Measurements from ENCODE around the gene EIF3F.

EIF3F gene, protein sequence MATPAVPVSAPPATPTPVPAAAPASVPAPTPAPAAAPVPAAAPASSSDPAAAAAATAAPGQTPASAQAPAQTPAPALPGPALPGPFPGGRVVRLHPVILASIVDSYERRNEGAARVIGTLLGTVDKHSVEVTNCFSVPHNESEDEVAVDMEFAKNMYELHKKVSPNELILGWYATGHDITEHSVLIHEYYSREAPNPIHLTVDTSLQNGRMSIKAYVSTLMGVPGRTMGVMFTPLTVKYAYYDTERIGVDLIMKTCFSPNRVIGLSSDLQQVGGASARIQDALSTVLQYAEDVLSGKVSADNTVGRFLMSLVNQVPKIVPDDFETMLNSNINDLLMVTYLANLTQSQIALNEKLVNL
- long read RNA-seq, transcript EIF3F-201 (8 exons, 1,254 nt) = major isoform, 2,141 of 2,193 reads
- long read RNA-seq, transcript EIF3F-205 (7 exons, 1,072 nt) = minor isoform, 5 of 2,193 reads
- long read RNA-seq, partial matches to known transcripts = 5 of 2,193 reads
- long read RNA-seq, other reads (novel, unspliced or antisense) = 41 of 2,193 reads

DNA sequence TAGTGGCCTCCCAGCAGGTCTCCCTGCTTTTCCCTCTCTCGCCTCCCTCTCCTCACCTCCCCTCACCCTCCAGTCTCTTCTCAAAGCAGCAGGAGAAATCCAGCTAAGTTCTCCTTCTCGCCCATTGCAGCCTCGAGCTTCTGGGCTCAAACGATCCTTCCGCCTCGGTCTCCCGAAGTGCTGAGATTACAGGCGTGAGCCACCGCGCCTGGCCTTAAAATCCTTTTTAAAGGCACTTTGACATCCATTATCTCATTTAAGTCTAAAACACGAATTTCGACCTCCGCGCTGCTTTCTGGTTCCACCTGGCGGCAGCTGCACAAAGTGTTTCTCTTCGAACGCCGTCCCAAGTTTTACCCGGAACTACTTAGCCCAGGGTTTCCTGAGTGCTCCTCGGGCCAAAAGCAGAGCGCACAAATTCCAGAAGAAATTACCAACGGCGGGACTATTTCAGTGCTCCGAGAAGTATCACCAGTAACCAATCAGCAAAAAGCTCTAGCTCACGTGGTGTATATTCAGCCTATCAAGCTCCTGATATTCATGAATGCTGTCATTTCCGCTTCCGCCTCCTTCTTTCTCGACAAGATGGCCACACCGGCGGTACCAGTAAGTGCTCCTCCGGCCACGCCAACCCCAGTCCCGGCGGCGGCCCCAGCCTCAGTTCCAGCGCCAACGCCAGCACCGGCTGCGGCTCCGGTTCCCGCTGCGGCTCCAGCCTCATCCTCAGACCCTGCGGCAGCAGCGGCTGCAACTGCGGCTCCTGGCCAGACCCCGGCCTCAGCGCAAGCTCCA, at the start of gene EIF3F:
Gene EIF3F (plus strand): TSS at position 570 of the 792 bp plus-strand sequence. CDS start 16 bp downstream, at position 586.
- peak within 1 kb of the TSS; percentile 88 for H3K27ac ChIP-seq (replicated peaks)
- peak within 1 kb of the TSS; percentile 83 for H3K4me3 ChIP-seq (replicated peaks; ENCODE audit: insufficient read depth, low read length)
- DNase-seq (ENCODE audit: low read depth in 1 of 2, low spot score in 1 of 2) = peak; percentile 98
- no peaks in the 10 kb centered on the region for H3K27me3 ChIP-seq (ENCODE audit: insufficient read depth, poor library complexity, severe bottlenecking)
- TF ChIP-seq, protein P1, sequence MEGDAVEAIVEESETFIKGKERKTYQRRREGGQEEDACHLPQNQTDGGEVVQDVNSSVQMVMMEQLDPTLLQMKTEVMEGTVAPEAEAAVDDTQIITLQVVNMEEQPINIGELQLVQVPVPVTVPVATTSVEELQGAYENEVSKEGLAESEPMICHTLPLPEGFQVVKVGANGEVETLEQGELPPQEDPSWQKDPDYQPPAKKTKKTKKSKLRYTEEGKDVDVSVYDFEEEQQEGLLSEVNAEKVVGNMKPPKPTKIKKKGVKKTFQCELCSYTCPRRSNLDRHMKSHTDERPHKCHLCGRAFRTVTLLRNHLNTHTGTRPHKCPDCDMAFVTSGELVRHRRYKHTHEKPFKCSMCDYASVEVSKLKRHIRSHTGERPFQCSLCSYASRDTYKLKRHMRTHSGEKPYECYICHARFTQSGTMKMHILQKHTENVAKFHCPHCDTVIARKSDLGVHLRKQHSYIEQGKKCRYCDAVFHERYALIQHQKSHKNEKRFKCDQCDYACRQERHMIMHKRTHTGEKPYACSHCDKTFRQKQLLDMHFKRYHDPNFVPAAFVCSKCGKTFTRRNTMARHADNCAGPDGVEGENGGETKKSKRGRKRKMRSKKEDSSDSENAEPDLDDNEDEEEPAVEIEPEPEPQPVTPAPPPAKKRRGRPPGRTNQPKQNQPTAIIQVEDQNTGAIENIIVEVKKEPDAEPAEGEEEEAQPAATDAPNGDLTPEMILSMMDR (IDR thresholded peaks at IDR 0.05; ENCODE audit: insufficient read depth, low read length) = peak; percentile 62
- no peak for TF ChIP-seq REST (IDR thresholded peaks at IDR 0.05; ENCODE audit: insufficient replicate concordance, low read depth)
- TF ChIP-seq SPI1 (IDR thresholded peaks at IDR 0.05; ENCODE audit: borderline replicate concordance, low read depth) = 0 out of 2 replicates have a peak, but pooled peaks have one; percentile 8
- peak; percentile 73 for TF ChIP-seq POLR2AphosphoS5 (IDR thresholded peaks at IDR 0.05; ENCODE audit: low read depth)
- peak; percentile 95 for TF ChIP-seq GABPA (IDR thresholded peaks at IDR 0.05; ENCODE audit: low read depth)

GRCh38 chr11:7941146-7941545, 46.0 kb upstream of the EIF3F start:
- DNase-seq (ENCODE audit: low read depth in 1 of 2, low spot score in 1 of 2) = no peak
- no peak for TF ChIP-seq GABPA (IDR thresholded peaks at IDR 0.05; ENCODE audit: low read depth)
- TF ChIP-seq REST (IDR thresholded peaks at IDR 0.05; ENCODE audit: insufficient replicate concordance, low read depth) = no peak
- TF ChIP-seq POLR2AphosphoS5 (IDR thresholded peaks at IDR 0.05; ENCODE audit: low read depth) = no peak
- TF ChIP-seq, protein P1 (IDR thresholded peaks at IDR 0.05; ENCODE audit: insufficient read depth, low read length) = no peak
- no peak for TF ChIP-seq SPI1 (IDR thresholded peaks at IDR 0.05; ENCODE audit: borderline replicate concordance, low read depth)
- Histone ChIP-seq H3K4me3 (replicated peaks; ENCODE audit: insufficient read depth, low read length) (no peak overlapping the region), H3K27me3 (ENCODE audit: insufficient read depth, poor library complexity, severe bottlenecking) (no peaks in the 10 kb centered on the region), H3K27ac (replicated peaks) (no peak overlapping the region)

DNA sequence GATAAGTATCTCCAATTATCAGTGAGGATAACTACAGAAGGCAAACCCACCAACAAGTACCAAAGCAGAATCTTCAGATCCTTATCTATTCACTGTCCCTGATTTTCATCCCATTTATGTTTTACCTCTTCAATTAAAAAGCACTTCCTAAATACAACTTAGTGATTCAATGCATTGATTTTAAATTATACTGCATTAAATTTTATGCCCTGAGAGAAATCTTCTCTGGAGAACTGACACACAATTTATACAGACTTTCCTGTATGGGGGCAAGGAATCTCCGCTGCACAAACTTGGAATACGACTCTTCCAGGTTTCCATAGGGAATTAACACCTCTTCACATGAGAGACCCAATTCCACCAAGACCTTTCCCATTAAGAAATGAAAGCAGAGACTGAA, 45.5 kb upstream of the EIF3F start, which contains the start of gene OR10A3:
Gene OR10A3 (minus strand): TSS at position 101 of the 400 bp plus-strand sequence. CDS start 2,188 bp downstream, outside the sequence.
- Histone ChIP-seq H3K27me3 (ENCODE audit: insufficient read depth, poor library complexity, severe bottlenecking) (no peaks in the 10 kb centered on the region), H3K4me3 (replicated peaks; ENCODE audit: insufficient read depth, low read length) (no peak within 1 kb of the TSS), H3K27ac (replicated peaks) (no peak within 1 kb of the TSS)
- DNase-seq (ENCODE audit: low read depth in 1 of 2, low spot score in 1 of 2) = no peak
- TF ChIP-seq REST (IDR thresholded peaks at IDR 0.05; ENCODE audit: insufficient replicate concordance, low read depth) (no peak), POLR2AphosphoS5 (IDR thresholded peaks at IDR 0.05; ENCODE audit: low read depth) (no peak), SPI1 (IDR thresholded peaks at IDR 0.05; ENCODE audit: borderline replicate concordance, low read depth) (no peak), GABPA (IDR thresholded peaks at IDR 0.05; ENCODE audit: low read depth) (no peak)
- TF ChIP-seq, protein P1 (IDR thresholded peaks at IDR 0.05; ENCODE audit: insufficient read depth, low read length) = no peak

Data from HL-60 (cell line).